Muscle layer of colon (tissue), 2 donors: ENCODE data around the gene ZNF79.

Experiments used
- H3K27ac ChIP-seq: one replicate; pipeline ENCODE4 v1.7.0; 2013; ENCODE audit warnings: low read depth, mild to moderate bottlenecking, low read length, moderate library complexity
- H3K27me3 ChIP-seq, 2 donors: one replicate each; pipeline ENCODE4 v1.7.0; 2013; ENCODE audit warnings: low read length in 2 of 2, mild to moderate bottlenecking in 2 of 2; ENCODE audit not compliant: insufficient read depth in 2 of 2, control insufficient read depth in 1 of 2
- H3K36me3 ChIP-seq: one replicate; pipeline ENCODE4 v1.7.0; 2013; ENCODE audit warnings: mild to moderate bottlenecking, low read length; ENCODE audit not compliant: insufficient read depth
- H3K4me1 ChIP-seq: one replicate; pipeline ENCODE4 v1.7.0; 2013; ENCODE audit warnings: mild to moderate bottlenecking, low read length; ENCODE audit not compliant: insufficient read depth
- H3K4me3 ChIP-seq, 2 donors: one replicate each; pipeline ENCODE4 v1.7.0; 2013; ENCODE audit warnings: low read length in 2 of 2, low read depth in 1 of 2, mild to moderate bottlenecking in 1 of 2, moderate library complexity in 1 of 2
- H3K9ac ChIP-seq: one replicate; pipeline ENCODE4 v1.7.0; 2013; ENCODE audit warnings: low read length
- H3K9me3 ChIP-seq: one replicate; pipeline ENCODE4 v1.7.0; 2013; ENCODE audit warnings: mild to moderate bottlenecking, low read length
- donor health status: abdominal sarcoma.
- donor health status: Adenocarcinoma of cecum.

The ZNF79 gene

DNA sequence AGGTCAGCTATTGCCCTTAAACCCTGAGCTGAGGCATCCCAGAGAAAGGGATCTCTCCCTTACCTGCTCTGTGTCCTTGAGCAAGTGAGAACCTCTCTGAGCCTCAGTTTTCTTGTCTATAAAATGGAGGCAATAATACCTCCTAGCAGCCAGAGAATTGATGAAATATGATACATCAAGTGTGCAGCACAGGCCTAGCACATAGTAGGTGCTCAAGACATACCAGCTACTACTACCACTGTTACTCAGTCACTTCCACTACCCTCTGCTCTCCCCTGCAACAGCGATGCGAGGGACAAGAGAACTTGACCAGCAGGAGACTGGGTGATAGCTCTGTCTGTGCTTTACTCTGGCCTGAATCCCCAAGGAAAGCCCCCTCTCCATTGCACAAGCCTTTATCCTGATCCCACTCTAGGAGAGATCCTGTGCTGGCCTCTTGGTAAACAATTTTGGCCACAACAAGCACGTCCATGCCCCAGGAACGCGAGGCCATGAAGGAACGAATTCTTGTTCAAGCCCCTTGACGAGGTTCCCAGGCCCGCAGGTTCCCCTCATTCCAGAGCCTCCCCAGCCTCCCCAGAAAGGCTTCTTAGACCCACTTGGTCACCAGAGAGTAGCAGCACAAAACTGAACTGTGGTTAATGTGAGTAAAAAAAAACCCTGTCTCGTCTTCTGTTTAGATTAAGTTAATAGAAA, 66.5 kb downstream of the ZNF79 start:
- H3K9ac ChIP-seq, result no peak overlapping the region
- H3K4me1 ChIP-seq, result peaks cover 9% of the 10 kb centered on the region
- no peaks in the 10 kb centered on the region for H3K27me3 ChIP-seq
- peaks cover 81% of the 10 kb centered on the region for H3K36me3 ChIP-seq
- H3K4me3 ChIP-seq, result no peak overlapping the region
- H3K9me3 ChIP-seq, result no peaks in the 10 kb centered on the region
- no peak overlapping the region for H3K27ac ChIP-seq

DNA sequence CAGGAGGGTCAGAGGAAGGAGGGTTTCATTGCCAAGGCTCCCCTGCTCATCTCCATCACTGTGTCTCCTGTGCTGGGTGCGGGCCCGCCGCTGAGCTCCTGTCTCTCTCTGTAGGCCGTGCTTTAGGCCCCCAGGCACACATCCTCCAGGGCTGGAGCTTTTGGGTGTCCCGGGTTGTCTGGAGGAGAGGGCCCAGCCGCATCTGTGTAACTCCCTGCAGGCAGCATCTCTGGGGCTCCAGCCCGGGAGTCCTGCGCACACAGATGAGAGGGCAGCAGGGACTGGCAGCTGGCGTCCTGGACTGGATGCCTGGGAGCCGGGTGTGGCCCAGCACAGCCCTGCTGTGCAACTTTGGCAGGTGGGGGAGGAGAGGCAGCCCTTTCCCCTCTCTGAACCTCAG, 67.3 kb downstream of the ZNF79 start:
- Histone ChIP-seq H3K4me3 (no peak overlapping the region), H3K9me3 (no peaks in the 10 kb centered on the region), H3K27ac (no peak overlapping the region), H3K9ac (no peak overlapping the region), H3K4me1 (peaks cover 17% of the 10 kb centered on the region), H3K27me3 (no peaks in the 10 kb centered on the region), H3K36me3 (peaks cover 81% of the 10 kb centered on the region)

DNA sequence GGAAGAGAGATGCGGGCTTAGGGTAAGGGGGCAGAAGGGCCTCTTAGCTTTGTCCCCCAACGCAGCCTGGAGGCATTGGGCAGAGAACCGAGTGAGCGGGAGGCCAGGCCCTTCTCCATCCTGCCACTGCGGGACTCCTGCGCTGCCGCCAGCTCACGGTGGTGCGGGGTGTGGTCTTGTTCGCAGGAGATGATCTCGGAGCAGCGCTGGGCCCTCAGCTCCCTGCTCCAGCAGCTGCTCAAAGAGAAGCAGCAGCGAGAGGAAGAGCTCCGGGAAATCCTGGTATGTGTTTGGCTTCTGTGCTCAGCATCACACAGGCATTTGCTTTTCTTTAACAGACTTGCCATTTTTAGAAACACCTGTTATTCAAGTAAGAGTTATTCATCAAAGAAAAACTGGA, 68.4 kb downstream of the ZNF79 start:
- no peak overlapping the region for H3K27ac ChIP-seq
- peaks cover 82% of the 10 kb centered on the region for H3K36me3 ChIP-seq
- no peaks in the 10 kb centered on the region for H3K27me3 ChIP-seq

DNA sequence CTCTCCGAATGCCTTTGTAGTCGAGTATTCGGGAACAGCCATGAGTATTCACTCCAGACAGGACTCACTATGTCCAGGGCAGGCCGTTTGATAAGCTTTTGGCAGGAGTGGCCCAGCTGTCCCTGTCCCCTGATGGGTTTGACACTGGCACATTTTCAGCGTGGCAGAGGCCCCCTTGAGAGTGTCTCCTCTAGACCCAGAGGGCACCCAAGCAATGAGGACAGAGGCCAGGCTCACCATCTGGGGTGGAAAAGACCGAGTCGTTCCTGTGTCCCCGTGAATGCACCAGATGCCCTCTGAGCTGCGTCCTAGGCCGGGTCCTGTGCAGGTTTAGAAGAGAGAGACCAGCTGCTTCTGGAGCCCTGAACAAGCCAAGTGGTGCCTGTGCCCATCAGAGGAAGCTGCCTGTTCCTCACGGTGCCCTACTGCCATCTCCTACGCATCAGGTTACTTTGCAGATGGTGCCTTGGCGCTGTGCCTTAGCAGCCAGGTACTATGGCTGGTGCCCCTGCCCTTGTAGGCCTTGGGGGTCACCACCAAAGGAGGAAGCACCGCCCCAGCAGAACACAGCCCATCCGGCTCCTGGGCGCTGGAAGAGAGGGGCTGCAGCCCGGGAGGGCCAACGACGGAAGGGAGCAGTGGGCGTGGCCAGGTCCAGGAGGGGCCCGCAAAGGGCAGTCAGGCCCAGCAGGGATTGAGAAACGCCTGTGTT, 69.6 kb downstream of the ZNF79 start:
- Histone ChIP-seq H3K27me3 (no peaks in the 10 kb centered on the region), H3K9me3 (no peaks in the 10 kb centered on the region), H3K27ac (no peak overlapping the region), H3K9ac (no peak overlapping the region), H3K4me1 (peaks cover 19% of the 10 kb centered on the region), H3K36me3 (peaks cover 84% of the 10 kb centered on the region), H3K4me3 (no peak overlapping the region)

More for the DNA sequence above, 68.4 kb downstream of the ZNF79 start:
- Histone ChIP-seq H3K9ac (no peak overlapping the region), H3K9me3 (no peaks in the 10 kb centered on the region), H3K4me1 (peaks cover 19% of the 10 kb centered on the region), H3K4me3 (no peak overlapping the region)

DNA sequence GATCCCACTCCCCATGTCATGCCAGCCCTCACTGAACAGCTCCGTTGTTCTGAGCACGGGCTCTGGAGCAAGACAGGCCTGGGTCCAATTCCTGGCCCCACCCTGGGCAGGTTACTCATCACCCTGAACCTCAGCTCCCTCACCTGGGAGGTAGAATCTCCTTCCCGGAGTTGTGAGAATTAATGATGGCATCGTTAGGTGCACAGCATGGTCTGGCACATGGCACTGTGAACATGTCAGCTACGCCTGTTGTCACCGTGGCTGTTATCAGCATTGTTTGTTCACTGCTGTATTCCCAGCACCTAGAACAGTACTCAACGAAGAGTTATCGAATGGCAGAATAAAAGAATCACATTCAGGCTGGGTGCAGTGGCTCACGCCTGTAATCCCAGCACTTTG, 70.1 kb downstream of the ZNF79 start:
- Histone ChIP-seq H3K36me3 (peaks cover 79% of the 10 kb centered on the region), H3K27ac (no peak overlapping the region), H3K4me1 (peaks cover 19% of the 10 kb centered on the region)

More for the DNA sequence above, 70.1 kb downstream of the ZNF79 start:
- Histone ChIP-seq H3K9ac (no peak overlapping the region), H3K9me3 (no peaks in the 10 kb centered on the region), H3K4me3 (no peak overlapping the region), H3K27me3 (no peaks in the 10 kb centered on the region)
